Loucy (cell line): ENCODE data around the gene ZNF660.
A peak's percentile ranks its signal among the peaks of the same experiment; 100 is the strongest.
"Not testable (repeated sequence)": the region's sequence is repeated elsewhere in the genome, so short reads cannot be mapped to it uniquely, and the experiment has no call there.

Experiments used
- H2AFZ ChIP-seq: fragments of 200-600 bp; sonication (generic); 2 replicates; pipeline ENCODE4 v1.6.0; 2016; ENCODE audit warnings: antibody characterized with exemption, mild to moderate bottlenecking, low read length, moderate library complexity
- H3F3A ChIP-seq: fragments of 200-600 bp; 2 replicates; pipeline ENCODE4 v1.6.0; 2016; ENCODE audit warnings: antibody characterized with exemption, low read depth, mild to moderate bottlenecking
- H3K27me3 ChIP-seq: fragments of 200-600 bp; sonication (generic); 2 replicates; pipeline ENCODE4 v1.6.1; 2014; ENCODE audit warnings: low read length, mild to moderate bottlenecking; ENCODE audit not compliant: insufficient read depth, poor library complexity, severe bottlenecking
- H3K36me3 ChIP-seq: fragments of 200-600 bp; sonication (generic); 2 replicates; pipeline ENCODE4 v1.6.1; 2016; ENCODE audit warnings: low read length; ENCODE audit not compliant: insufficient read depth
- H3K4me1 ChIP-seq: fragments of 200-600 bp; sonication (generic); 2 replicates; pipeline ENCODE4 v1.5.1; 2014; ENCODE audit warnings: low read length, mild to moderate bottlenecking; ENCODE audit not compliant: insufficient read depth, poor library complexity, severe bottlenecking
- H3K4me2 ChIP-seq: fragments of 200-600 bp; sonication (generic); 2 replicates; pipeline ENCODE4 v1.6.0; 2014; ENCODE audit warnings: antibody characterized with exemption, low read length, low read depth, mild to moderate bottlenecking; ENCODE audit not compliant: poor library complexity, severe bottlenecking
- H3K4me3 ChIP-seq: fragments of 200-600 bp; sonication (generic); 2 replicates; pipeline ENCODE4 v1.5.1; 2014; ENCODE audit warnings: low read length, mild to moderate bottlenecking, mixed read lengths; ENCODE audit not compliant: poor library complexity, severe bottlenecking
- H3K79me2 ChIP-seq: fragments of 200-600 bp; sonication (generic); 2 replicates; pipeline ENCODE4 v1.6.1; 2014; ENCODE audit warnings: low read length; ENCODE audit not compliant: insufficient read depth
- H3K9ac ChIP-seq: fragments of 200-600 bp; sonication (generic); 2 replicates; pipeline ENCODE4 v1.6.0; 2014; ENCODE audit warnings: mild to moderate bottlenecking, low read depth, low read length, moderate library complexity; ENCODE audit not compliant: poor library complexity, severe bottlenecking
- H3K9me2 ChIP-seq: fragments of 200-600 bp; sonication (generic); replicated peaks from 2 replicates; pipeline ENCODE4 v1.6.1; 2016; ENCODE audit warnings: low read depth, low read length, mixed read lengths
- H3K9me3 ChIP-seq: fragments of 200-600 bp; sonication (generic); 2 replicates; pipeline ENCODE4 v1.6.1; 2014; ENCODE audit warnings: mild to moderate bottlenecking, antibody characterized with exemption, low read length, low read depth; ENCODE audit not compliant: insufficient read depth
- H4K20me1 ChIP-seq: fragments of 200-600 bp; sonication (generic); 2 replicates; pipeline ENCODE4 v1.6.0; 2014; ENCODE audit warnings: antibody characterized with exemption, low read length, mild to moderate bottlenecking; ENCODE audit not compliant: insufficient read depth, poor library complexity, severe bottlenecking
- EZH2phosphoT487 ChIP-seq: fragments of 200-600 bp; IDR thresholded peaks from 2 replicates; pipeline ENCODE4 v1.6.1; 2018; ENCODE audit warnings: antibody characterized with exemption, mild to moderate bottlenecking, moderate library complexity, borderline replicate concordance
- TF ChIP-seq, protein P1 (sequence below): fragments of 200-600 bp; sonication (generic); conservative IDR thresholded peaks from 2 replicates; pipeline ENCODE4 v1.5.1; 2014; ENCODE audit warnings: mild to moderate bottlenecking, antibody characterized with exemption, low read length

ZNF660 gene

DNA sequence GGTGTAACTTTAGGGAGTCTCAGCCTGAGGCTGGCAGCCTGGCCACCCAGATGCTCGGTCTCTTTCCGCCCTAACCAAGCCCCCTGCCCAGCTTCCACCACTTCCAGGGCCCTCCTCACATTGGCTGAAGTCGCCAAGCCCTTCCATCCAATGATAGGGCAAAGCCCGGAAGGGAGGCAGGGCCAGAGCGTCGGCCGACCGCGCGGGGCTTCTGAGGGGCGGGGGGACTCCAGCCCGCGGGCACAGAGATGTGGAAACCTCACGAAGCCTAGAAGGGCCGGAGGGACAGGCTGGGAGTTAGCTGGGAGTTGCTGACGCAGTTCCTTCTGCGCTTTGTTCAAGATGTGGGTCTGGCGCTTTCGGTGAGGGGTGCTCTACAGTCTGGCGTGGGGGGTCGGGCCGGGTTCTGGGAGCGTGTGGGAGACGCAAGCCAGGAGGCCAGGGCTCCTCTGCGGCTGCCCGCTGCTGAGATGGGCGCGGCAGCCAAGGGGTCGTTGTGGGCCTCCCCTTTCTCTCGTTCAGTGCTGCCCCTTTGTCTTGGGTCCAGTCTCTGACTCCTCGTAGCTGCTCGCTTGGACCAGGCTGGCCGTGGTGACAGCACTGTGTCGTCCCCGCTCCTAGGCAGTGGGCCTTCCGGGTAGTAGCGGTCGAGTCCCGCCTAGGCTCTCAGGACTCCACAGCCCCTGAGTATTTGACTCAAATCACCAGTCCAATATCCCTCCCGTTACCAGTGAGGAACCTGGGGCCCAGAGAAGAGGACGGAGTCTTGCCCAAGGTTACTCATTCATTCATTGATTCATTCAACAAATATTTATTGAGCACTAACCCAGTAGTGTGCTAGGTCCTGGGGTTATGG lies at the start of gene ZNF660:
Gene ZNF660, plus strand, starts transcription at position 319 of the 856 bp plus-strand sequence. CDS start 9,230 bp downstream, outside the sequence.
- Histone ChIP-seq H3K4me2 (peak within 1 kb of the TSS; percentile 87), H3K9me2 (no peaks in the 10 kb centered on the region), H3K9ac (peak within 1 kb of the TSS; percentile 94), H4K20me1 (no peaks in the 10 kb centered on the region), H3K4me1 (peaks cover 28% of the 10 kb centered on the region), H3K4me3 (peak within 1 kb of the TSS; percentile 88), H2AFZ (peak within 1 kb of the TSS; percentile 94), H3K36me3 (peaks cover 20% of the 10 kb centered on the region), H3K9me3 (0 out of 2 replicates have a peak, but pooled peaks cover 5% of the 10 kb centered on the region), H3K27me3 (no peaks in the 10 kb centered on the region), H3K79me2 (peaks cover 33% of the 10 kb centered on the region), H3F3A (no peaks in the 10 kb centered on the region)
- TF ChIP-seq, protein P1, sequence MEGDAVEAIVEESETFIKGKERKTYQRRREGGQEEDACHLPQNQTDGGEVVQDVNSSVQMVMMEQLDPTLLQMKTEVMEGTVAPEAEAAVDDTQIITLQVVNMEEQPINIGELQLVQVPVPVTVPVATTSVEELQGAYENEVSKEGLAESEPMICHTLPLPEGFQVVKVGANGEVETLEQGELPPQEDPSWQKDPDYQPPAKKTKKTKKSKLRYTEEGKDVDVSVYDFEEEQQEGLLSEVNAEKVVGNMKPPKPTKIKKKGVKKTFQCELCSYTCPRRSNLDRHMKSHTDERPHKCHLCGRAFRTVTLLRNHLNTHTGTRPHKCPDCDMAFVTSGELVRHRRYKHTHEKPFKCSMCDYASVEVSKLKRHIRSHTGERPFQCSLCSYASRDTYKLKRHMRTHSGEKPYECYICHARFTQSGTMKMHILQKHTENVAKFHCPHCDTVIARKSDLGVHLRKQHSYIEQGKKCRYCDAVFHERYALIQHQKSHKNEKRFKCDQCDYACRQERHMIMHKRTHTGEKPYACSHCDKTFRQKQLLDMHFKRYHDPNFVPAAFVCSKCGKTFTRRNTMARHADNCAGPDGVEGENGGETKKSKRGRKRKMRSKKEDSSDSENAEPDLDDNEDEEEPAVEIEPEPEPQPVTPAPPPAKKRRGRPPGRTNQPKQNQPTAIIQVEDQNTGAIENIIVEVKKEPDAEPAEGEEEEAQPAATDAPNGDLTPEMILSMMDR: no peak
- TF ChIP-seq EZH2phosphoT487: no peak

DNA sequence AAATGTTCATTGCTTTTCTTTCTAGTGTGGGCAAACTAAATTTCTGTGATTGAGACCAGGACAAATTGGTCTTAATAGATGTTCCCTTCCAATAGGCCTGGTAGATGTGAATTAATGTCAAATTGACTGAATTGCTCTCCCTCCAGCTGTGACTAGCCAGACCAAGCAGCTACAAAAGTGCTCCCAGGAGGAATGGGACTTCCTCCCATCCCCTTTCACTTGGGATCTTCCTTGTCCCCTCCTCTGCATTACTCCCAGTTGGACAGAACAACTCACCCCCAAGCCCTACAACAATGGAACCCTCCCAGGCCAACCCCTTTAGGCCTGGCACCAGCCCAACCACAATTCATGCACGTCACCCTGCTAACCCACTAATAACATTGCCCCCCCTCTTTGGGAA lies 49.4 kb upstream of the ZNF660 start:
- no peak for TF ChIP-seq EZH2phosphoT487
- TF ChIP-seq, protein P1: no peak
- Histone ChIP-seq H3K9ac (no peak overlapping the region), H3F3A (no peaks in the 10 kb centered on the region), H3K9me2 (no peaks in the 10 kb centered on the region), H3K4me2 (no peak overlapping the region), H3K79me2 (no peaks in the 10 kb centered on the region), H4K20me1 (no peaks in the 10 kb centered on the region), H2AFZ (no peak overlapping the region), H3K36me3 (no peaks in the 10 kb centered on the region), H3K9me3 (no peaks in the 10 kb centered on the region), H3K27me3 (no peaks in the 10 kb centered on the region), H3K4me1 (no peaks in the 10 kb centered on the region), H3K4me3 (no peak overlapping the region)

DNA sequence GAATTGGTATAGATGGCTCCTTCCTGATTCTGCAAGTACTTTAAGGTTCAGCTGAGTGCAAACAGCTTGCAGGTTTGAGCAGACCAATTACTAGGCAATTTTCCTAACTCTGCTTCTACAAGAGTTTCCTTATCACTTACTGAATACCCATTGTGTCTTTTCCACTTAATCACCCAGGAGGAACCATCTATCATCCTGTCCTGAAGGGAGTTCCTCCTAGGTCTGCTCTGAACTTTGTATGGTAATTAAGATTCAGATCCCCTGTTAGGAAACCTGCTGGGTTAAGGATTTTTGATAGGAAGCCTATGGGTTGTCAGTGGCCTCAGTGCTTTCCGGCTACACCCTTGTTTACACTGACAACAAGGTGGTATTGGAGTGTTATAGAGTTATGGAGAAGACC lies 40.0 kb upstream of the ZNF660 start:
- H3K9ac ChIP-seq, H3K36me3 ChIP-seq, H3K9me3 ChIP-seq, H3K79me2 ChIP-seq, H3K4me3 ChIP-seq, H3K4me1 ChIP-seq, H3K4me2 ChIP-seq, H2AFZ ChIP-seq, H4K20me1 ChIP-seq, H3F3A ChIP-seq, H3K9me2 ChIP-seq: not testable (repeated sequence)
- peaks cover 14% of the 10 kb centered on the region for H3K27me3 ChIP-seq
